Calu3 (cell line): ENCODE measurements around the gene ARHGEF38. TPM values are rescaled to one million over a fixed set of nuclear protein-coding genes. Genes with fewer than 3 reads are reported as not detected.
A peak's percentile ranks its signal among the peaks of the same experiment; 100 is the strongest.

Experiments used
- BruUV-seq: library from RNA; stranded (reverse); fragments of 400-500 nt; replicated peaks from 2 replicates; lab custom pipeline; 2021; lab: Mats Ljungman, UMichigan
- CTCF ChIA-PET: fragments of 300-600 bp; sonication (Branson Sonifier 250); formaldehyde crosslinking; loops from one replicate; lab custom pipeline; 2022; ENCODE audit warnings: antibody characterized with exemption; lab: Charles Lee
- DNase-seq: peaks from one replicate; pipeline ENCODE4 v3.0.0; 2022
- H3K27ac Mint-ChIP-seq: one replicate; pipeline ENCODE4 v1.8.0; 2022; ENCODE audit warnings: mixed read lengths; ENCODE audit not compliant: unreplicated experiment
- H3K27me3 Mint-ChIP-seq: one replicate; pipeline ENCODE4 v1.8.0; 2022; ENCODE audit warnings: mixed read lengths; ENCODE audit not compliant: unreplicated experiment
- H3K36me3 Mint-ChIP-seq: one replicate; pipeline ENCODE4 v1.8.0; 2022; ENCODE audit warnings: mild to moderate bottlenecking, moderate library complexity, mixed read lengths; ENCODE audit not compliant: insufficient read depth, unreplicated experiment
- H3K4me1 Mint-ChIP-seq: one replicate; pipeline ENCODE4 v1.8.0; 2022; ENCODE audit warnings: mild to moderate bottlenecking, low read depth, mixed read lengths; ENCODE audit not compliant: unreplicated experiment
- H3K4me3 Mint-ChIP-seq: one replicate; pipeline ENCODE4 v1.8.0; 2022; ENCODE audit warnings: mild to moderate bottlenecking, low read depth, moderate library complexity, mixed read lengths; ENCODE audit not compliant: unreplicated experiment
- H3K9me3 Mint-ChIP-seq: one replicate; pipeline ENCODE4 v1.8.0; 2022; ENCODE audit warnings: low read depth, mixed read lengths; ENCODE audit not compliant: unreplicated experiment
- intact Hi-C: fragments of 100-400 bp; cut with micrococcal nuclease; formaldehyde crosslinking; loops from one replicate; pipeline ENCODE4 v1.10.0; 2022; ENCODE audit not compliant: unreplicated experiment
- total RNA-seq: library from RNA; stranded (reverse); gene quantifications from 2 replicates; pipeline ENCODE4 v1.2.3, GENCODE V29; 2022
- TF ChIP-seq, protein P1 (sequence below): fragments of 200-600 bp; IDR thresholded peaks from one replicate; pipeline ENCODE4 v1.8.0; 2022; ENCODE audit warnings: antibody characterized with exemption; ENCODE audit not compliant: unreplicated experiment

ARHGEF38 gene
- total RNA-seq, 1 experiment from 2014 or later, result 16.6 TPM

DNA sequence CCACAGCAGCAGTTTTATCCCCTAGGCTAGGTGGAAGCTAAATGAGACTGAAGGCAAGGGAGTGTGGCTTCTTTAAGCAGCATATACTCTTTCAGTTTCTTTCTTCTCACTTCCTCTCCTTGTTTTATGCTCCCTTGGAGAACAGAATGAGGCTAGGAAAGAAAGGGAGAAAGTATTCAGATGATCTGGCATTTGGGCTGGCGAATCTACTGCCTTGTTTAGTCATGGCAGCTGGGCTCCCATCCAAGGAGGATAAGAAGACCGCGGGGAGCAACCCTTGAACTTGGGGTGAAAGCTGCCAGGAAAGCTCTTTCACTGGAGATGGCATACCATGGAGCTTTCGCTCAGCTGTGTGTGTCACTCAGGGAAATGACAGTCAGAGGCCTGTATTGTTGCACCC is 72.1 kb downstream of the ARHGEF38 start:
- peaks cover 14% of the 10 kb centered on the region for H3K36me3 Mint-ChIP-seq
- peaks cover 3% of the 10 kb centered on the region for H3K9me3 Mint-ChIP-seq
- no TSS peak for BruUV-seq
- CTCF ChIA-PET, result no interaction called here
- TF ChIP-seq, protein P1, sequence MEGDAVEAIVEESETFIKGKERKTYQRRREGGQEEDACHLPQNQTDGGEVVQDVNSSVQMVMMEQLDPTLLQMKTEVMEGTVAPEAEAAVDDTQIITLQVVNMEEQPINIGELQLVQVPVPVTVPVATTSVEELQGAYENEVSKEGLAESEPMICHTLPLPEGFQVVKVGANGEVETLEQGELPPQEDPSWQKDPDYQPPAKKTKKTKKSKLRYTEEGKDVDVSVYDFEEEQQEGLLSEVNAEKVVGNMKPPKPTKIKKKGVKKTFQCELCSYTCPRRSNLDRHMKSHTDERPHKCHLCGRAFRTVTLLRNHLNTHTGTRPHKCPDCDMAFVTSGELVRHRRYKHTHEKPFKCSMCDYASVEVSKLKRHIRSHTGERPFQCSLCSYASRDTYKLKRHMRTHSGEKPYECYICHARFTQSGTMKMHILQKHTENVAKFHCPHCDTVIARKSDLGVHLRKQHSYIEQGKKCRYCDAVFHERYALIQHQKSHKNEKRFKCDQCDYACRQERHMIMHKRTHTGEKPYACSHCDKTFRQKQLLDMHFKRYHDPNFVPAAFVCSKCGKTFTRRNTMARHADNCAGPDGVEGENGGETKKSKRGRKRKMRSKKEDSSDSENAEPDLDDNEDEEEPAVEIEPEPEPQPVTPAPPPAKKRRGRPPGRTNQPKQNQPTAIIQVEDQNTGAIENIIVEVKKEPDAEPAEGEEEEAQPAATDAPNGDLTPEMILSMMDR, result no peak
- H3K27me3 Mint-ChIP-seq, result no peaks in the 10 kb centered on the region
- intact Hi-C loops, result no loop called here
- no peak overlapping the region for H3K4me3 Mint-ChIP-seq
- no peak overlapping the region for H3K27ac Mint-ChIP-seq
- DNase-seq, result peak; percentile 18
- peaks cover 53% of the 10 kb centered on the region for H3K4me1 Mint-ChIP-seq

GRCh38 chr4:105625214-105625613 is 72.8 kb downstream of the ARHGEF38 start:
- TF ChIP-seq, protein P1, result no peak
- BruUV-seq, result no TSS peak
- no peaks in the 10 kb centered on the region for H3K27me3 Mint-ChIP-seq
- CTCF ChIA-PET, result no interaction called here
- H3K27ac Mint-ChIP-seq, result no peak overlapping the region
- peaks cover 14% of the 10 kb centered on the region for H3K36me3 Mint-ChIP-seq
- no peak for DNase-seq
- H3K9me3 Mint-ChIP-seq, result peaks cover 3% of the 10 kb centered on the region
- H3K4me1 Mint-ChIP-seq, result peaks cover 49% of the 10 kb centered on the region
- intact Hi-C loops, result no loop called here
- no peak overlapping the region for H3K4me3 Mint-ChIP-seq

GRCh38 chr4:105626846-105627245 is 74.4 kb downstream of the ARHGEF38 start:
- H3K27ac Mint-ChIP-seq, result peak overlapping the region; percentile 4
- no peaks in the 10 kb centered on the region for H3K27me3 Mint-ChIP-seq
- H3K36me3 Mint-ChIP-seq, result peaks cover 14% of the 10 kb centered on the region
- CTCF ChIA-PET, result no interaction called here
- intact Hi-C loops, result no loop called here
- TF ChIP-seq, protein P1, result no peak
- DNase-seq, result no peak
- no peak overlapping the region for H3K4me3 Mint-ChIP-seq
- H3K9me3 Mint-ChIP-seq, result peaks cover 3% of the 10 kb centered on the region
- peaks cover 47% of the 10 kb centered on the region for H3K4me1 Mint-ChIP-seq
- BruUV-seq, result no TSS peak

GRCh38 chr4:105627620-105628019 is 75.2 kb downstream of the ARHGEF38 start:
- no peak overlapping the region for H3K27ac Mint-ChIP-seq
- H3K4me1 Mint-ChIP-seq, result peaks cover 51% of the 10 kb centered on the region
- peaks cover 13% of the 10 kb centered on the region for H3K36me3 Mint-ChIP-seq
- TF ChIP-seq, protein P1, result no peak
- H3K27me3 Mint-ChIP-seq, result no peaks in the 10 kb centered on the region
- no peak for DNase-seq
- peaks cover 3% of the 10 kb centered on the region for H3K9me3 Mint-ChIP-seq
- intact Hi-C loops, result no loop called here
- CTCF ChIA-PET, result no interaction called here
- no peak overlapping the region for H3K4me3 Mint-ChIP-seq
- no TSS peak for BruUV-seq
